ENCODE measurements around the gene SERPIND1.
"Not testable (repeated sequence)": the region's sequence is repeated elsewhere in the genome, so short reads cannot be mapped to it uniquely, and the experiment has no call there.

SERPIND1 gene

GRCh38 chr22:20815477-20816050 is 41.7 kb downstream of the SERPIND1 start:
- DNase-seq (ENCODE audit: low spot score) = no peak

- no peak for DNase-seq (ENCODE audit: low spot score)
These were observed 42.6 kb downstream of the SERPIND1 start for GRCh38 chr22:20816559-20816958.

- no peak for DNase-seq (ENCODE audit: low spot score)
These were observed 44.6 kb downstream of the SERPIND1 start for GRCh38 chr22:20818471-20818870.

GRCh38 chr22:20819471-20819870 is 45.6 kb downstream of the SERPIND1 start:
- DNase-seq (ENCODE audit: low spot score) = no peak

GRCh38 chr22:20821717-20822239 is 47.9 kb downstream of the SERPIND1 start:
- DNase-seq (ENCODE audit: low spot score) = not testable (repeated sequence)

GRCh38 chr22:20822240-20822639 is 48.3 kb downstream of the SERPIND1 start:
- no peak for DNase-seq (ENCODE audit: low spot score)

- DNase-seq (ENCODE audit: low spot score) = no peak
These were observed 49.4 kb downstream of the SERPIND1 start for GRCh38 chr22:20823264-20823663.

- DNase-seq (ENCODE audit: low spot score) = not testable (repeated sequence)
These were observed 51.3 kb downstream of the SERPIND1 start for GRCh38 chr22:20825216-20825615.

- DNase-seq (ENCODE audit: low spot score) = no peak
These were observed 51.7 kb downstream of the SERPIND1 start for GRCh38 chr22:20825624-20826023.

- DNase-seq (ENCODE audit: low spot score) = not testable (repeated sequence)
These were observed 52.6 kb downstream of the SERPIND1 start for GRCh38 chr22:20826373-20827152.

GRCh38 chr22:20829491-20830134 is 55.7 kb downstream of the SERPIND1 start:
- no peak for DNase-seq (ENCODE audit: low spot score)

- no peak for DNase-seq (ENCODE audit: low spot score)
These were observed 59.3 kb downstream of the SERPIND1 start for GRCh38 chr22:20833225-20833665.

- DNase-seq (ENCODE audit: low spot score) = no peak
These were observed 60.3 kb downstream of the SERPIND1 start for GRCh38 chr22:20834206-20834605.

GRCh38 chr22:20834725-20835124 is 60.8 kb downstream of the SERPIND1 start:
- no peak for DNase-seq (ENCODE audit: low spot score)
